Activated T-cell treated with anti-CD3 and anti-CD28 coated beads for 24 hours (primary cell): ENCODE measurements around the gene GPR183.

Experiments used
- DNase-seq: peaks from one replicate; pipeline ENCODE4 v3.0.0-alpha.2; 2020; ENCODE audit warnings: low read depth

Gene GPR183, protein sequence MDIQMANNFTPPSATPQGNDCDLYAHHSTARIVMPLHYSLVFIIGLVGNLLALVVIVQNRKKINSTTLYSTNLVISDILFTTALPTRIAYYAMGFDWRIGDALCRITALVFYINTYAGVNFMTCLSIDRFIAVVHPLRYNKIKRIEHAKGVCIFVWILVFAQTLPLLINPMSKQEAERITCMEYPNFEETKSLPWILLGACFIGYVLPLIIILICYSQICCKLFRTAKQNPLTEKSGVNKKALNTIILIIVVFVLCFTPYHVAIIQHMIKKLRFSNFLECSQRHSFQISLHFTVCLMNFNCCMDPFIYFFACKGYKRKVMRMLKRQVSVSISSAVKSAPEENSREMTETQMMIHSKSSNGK

DNA sequence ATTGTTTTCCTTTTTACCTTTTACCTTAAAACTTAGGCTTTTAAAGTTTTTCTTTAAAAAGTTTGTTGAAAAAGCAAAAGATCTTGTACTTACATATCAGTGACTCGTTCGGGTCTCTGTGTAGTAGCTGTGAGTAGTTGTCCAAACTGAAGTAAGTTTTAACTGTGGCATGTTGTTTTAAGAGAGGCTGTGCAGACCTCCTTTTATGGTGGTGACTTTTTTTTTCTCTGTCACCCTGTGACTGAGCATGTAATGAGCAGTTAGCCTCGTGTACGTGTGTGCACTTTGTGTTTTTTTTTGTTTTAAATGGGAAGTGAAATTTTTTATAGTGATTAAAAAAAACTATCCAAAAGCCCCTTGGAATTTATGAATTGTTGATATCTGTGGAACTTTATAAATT lies at the start of gene GPR183:
Gene GPR183 (minus strand): TSS at position 153 of the 400 bp plus-strand sequence. CDS start 11,254 bp downstream, outside the sequence.
- no peak for DNase-seq

GRCh38 chr13:99356262-99357091 lies 49.3 kb upstream of the GPR183 start:
- no peak for DNase-seq

DNA sequence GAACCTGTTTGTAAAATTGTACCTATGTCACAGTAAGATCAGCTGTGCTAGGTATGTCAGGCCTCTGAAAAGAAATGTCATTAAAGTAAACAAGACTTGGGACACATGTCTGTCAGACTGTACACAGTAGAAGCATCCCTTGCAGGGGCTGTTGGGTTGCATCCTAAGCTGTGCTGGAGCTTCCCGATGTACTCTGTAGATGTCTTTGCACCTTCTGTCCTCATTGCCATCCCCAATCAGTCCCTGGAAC lies 48.7 kb upstream of the GPR183 start:
- no peak for DNase-seq

GRCh38 chr13:99355267-99356011 lies 48.2 kb upstream of the GPR183 start:
- DNase-seq = no peak

- no peak for DNase-seq
Measured at GRCh38 chr13:99354371-99354951, 47.3 kb upstream of the GPR183 start.

DNA sequence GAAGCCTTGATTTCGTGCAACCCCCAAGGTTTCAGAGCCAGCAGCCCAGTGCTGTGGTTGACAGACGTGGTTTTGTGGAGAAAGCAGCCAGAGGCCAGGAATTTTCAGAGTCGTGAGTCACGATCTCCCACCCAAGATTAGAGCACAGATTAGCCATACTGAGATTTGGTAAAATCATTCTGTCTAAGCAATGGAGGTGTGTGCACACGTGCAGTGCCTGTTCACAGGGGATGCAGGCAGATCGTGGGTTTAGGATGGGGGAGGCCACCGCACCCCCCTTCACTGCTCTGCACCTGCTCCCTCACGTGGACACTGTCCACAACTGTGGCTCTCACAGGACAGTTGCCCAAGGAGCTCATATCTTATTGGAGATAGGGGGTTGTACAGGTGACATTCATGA lies 46.6 kb upstream of the GPR183 start:
- no peak for DNase-seq

DNA sequence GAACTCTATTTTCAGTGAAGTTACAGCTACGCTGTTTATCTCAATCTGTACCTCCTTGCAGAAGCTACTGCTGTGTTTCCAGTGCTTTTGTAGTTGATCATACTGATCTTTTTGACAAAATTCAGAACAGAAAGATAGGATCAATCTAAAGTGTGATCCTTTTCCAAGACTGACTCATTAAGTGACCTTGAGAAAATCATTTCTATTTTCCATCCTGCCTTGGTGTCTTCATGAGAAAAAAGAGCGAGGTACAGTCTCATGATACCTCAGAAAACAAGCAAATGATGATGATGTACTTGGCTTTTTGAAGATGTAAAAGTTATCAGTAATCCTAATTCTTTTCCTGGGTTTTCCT lies 46.0 kb upstream of the GPR183 start:
- no peak for DNase-seq

- DNase-seq = no peak
Measured at GRCh38 chr13:99352351-99353245, 45.4 kb upstream of the GPR183 start.

- DNase-seq = no peak
Measured at GRCh38 chr13:99351772-99352171, 44.6 kb upstream of the GPR183 start.

DNA sequence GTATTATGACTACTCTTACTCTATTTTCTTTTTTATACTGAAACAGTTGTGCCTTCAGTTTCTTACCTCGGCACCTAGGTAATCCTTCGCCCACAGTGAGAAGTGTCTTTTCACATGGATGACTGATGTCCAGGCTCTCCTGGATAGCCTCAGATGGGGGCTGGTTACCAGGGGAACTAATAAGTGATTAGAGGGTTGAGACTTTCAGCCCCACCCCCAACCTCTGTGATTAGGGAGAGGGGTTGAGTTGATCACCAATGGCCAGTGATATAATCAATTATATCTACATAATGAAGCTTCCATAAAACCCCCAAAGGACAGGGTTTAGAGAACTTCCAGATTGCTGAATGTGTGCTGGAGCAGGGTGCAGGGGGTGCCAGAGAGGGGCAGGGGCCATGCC lies 43.0 kb upstream of the GPR183 start:
- DNase-seq = no peak

DNA sequence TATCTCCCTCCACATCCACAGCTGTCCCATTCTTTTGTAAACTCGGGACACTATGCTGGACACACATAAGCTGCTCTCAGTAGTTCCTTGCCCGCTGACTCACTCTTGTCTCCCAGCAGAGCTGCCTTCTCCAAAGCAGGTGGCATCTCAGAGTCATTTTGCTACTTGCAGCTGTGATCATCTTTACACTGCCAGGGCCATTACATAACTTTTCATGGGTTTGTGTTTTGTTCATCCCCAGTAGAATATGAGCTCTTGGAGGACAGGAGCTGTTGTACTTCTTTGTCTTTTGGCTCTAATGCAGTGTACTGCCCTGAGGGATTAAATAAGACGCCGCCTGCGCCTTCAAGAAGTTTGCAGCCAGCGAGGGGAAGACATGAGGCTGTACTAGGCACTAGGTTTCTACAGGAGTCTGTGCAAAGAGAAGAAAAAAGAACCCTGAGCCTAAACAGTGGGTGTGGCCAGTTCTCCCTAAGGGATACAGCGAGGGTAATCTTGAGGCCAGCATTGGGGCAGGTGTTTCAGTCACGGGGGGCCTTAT lies 40.8 kb upstream of the GPR183 start:
- no peak for DNase-seq

- no peak for DNase-seq
Measured at GRCh38 chr13:99347335-99347878, 40.2 kb upstream of the GPR183 start.

DNA sequence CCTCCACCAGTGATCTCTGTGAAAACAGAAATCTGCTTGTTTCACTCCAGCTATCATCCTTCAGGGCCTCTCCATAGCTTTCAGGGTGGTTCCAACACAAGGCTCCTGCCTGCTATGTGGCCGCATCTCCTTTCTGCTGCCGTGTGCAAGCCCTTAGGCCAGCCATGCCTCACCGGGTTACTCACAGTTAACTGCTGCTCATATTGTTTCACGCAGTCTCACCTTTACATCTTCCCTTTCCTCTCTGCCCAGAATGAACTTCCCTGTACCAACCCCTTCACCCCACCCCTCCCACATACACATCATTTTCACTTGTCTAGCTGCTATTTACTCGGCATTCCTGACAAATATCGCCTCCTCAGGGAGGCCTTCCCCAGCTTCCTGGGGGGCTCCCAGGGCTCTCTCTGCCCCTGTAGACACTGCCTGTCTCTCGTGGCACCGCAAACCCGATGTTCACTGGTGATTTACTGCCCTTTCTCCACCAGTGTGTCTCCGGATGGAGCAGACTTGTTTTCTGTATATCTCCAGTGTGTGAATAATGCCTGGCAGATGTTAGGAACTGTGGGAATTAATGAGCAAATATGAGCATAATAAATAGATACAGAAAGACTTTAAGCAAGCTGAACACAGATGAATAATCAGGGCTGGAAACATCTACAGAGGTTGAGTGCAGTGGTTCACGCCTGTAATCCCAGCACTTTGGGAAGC lies 39.3 kb upstream of the GPR183 start:
- DNase-seq = no peak

- no peak for DNase-seq
Measured at GRCh38 chr13:99345345-99345744, 38.1 kb upstream of the GPR183 start.

DNA sequence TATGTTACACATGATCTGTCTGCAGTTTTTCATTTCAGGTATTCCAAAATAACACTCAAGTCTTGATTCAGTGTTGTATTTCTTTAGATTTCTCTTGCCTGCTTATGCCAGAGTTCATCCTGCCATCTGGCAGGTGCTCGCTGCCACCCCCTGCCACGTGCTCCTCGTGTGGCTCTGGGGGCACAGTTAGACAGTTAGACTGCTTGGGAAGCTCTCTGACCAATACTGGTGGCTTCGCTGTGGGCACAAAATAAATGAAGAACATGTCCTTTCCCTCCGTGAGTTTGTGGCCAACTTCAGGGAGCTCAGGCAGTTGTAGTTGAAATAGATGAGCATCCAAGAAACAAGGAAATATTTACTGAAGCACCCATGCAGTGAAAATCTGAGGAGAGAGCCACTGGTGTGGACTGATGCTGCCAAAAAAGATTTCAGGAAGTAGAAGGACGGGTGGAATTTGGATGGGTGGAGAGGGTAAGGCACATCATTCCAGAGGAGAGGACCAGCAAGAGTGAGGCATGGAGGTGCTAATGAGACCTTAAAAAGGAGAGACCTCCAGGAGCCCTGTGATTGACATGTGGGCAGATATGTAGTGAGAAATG lies 37.5 kb upstream of the GPR183 start:
- DNase-seq = no peak

DNA sequence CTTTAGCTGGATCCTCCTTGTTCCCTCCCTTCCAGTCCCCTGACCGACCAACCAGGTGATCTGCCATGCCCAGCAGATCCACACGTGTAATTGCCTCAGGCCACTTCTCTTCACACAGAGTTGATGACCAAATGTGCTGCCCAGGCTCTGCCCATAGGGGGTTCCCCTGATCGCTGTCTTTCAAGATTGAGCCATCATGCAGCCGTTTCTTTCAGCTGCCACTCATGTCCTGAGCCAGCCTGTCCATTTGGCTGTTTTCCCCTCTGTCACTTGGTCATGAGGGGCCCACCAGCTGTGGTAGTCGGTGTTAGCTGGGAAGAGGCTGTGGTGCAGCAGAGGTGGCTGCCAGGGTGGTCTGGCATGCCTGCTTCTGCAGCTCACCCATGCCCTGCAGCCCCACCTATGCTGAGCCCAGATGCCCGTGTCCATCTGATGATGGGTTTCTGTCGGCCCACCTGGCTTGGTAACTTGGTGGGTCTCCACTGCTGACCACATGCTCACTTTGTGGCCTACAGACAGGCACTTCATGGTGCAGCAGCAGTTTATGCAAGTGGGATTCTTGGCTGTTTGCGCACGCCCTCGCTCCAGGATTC lies 35.6 kb upstream of the GPR183 start:
- no peak for DNase-seq

DNA sequence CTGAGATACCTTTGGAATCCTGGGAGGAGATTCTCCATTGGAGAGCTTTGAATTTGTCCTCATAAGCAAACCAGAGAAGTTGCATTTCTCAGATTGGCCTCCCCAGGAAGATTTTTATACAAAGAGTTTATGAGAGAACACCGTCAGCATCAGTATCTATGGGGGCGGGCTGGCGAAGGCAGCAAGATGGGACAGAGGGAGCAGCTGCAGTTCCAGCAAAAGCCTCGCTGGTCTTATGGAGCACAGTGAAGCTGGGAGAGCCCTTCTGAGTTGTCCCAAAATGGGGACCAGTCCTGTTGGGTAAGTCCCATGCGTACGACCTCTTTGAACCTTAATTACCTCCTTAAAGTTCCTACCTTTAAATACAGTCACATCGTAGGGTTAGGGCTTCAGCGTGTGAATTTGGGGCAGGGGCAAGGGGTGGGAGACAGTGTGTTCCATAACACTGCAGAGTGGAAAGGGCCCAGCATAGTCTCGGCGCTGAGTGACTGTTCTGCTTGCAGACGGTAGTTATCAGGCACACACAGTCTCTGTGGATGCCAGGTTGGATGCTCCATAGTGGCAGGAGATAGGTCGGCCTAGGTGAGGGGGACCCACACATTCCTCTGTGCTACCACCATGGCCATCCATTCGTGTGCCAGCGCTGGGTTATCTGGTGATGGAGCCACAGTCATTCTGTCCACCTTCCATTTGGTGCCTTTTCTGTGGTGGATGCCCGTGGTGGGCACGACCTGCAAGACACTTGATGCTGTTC lies 34.9 kb upstream of the GPR183 start:
- no peak for DNase-seq

DNA sequence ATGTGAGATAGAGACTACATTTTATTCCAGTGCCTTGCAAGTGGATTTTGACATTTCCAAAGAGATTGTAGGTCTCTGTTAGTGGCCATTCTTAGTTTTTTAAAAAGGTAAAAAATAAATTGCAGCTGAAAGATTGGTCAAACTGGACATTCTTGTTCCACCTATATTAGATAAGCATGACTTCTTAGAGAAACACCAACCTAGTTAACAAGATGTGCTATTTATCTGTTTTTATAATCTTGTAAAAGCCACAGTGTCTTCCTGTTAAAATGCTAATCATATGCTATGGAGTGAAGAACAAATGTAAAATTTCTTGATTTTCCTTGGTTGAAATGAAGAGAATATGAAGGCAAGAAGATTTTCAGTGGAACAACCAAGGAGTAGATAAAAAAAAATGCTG lies 33.4 kb upstream of the GPR183 start:
- DNase-seq = no peak
